ENCODE measurements around the gene ATP8A1. TPM values are rescaled to one million over a fixed set of nuclear protein-coding genes. Genes with fewer than 3 reads are reported as not detected.
"Not testable (repeated sequence)": the region's sequence is repeated elsewhere in the genome, so short reads cannot be mapped to it uniquely, and the experiment has no call there.

ATP8A1 gene
- total and polyA plus RNA-seq, 4 donors, result 39.0 to 247 (median 83.1) TPM

GRCh38 chr4:42377497-42377896 lies 279.4 kb downstream of the ATP8A1 start:
- no peaks in the 10 kb centered on the region for H3K4me1 ChIP-seq (ENCODE audit: control insufficient read depth, insufficient read depth, low read length)
- no peak for DNase-seq (ENCODE audit: low read depth in 4 of 6, low spot score in 6 of 6)
- no peak overlapping the region for H3K4me3 ChIP-seq (ENCODE audit: low read depth, low read length)
- no peaks in the 10 kb centered on the region for H3K36me3 ChIP-seq (ENCODE audit: control insufficient read depth, insufficient read depth, low read length)
- no peaks in the 10 kb centered on the region for H3K9me3 ChIP-seq (ENCODE audit: control insufficient read depth, insufficient read depth, low read length)
- H3K27me3 ChIP-seq (ENCODE audit: control insufficient read depth, insufficient read depth, low read length), result no peaks in the 10 kb centered on the region
- no peak overlapping the region for H3K27ac ChIP-seq (ENCODE audit: low read depth, low read length)
- WGBS (ENCODE audit: insufficient coverage), result no CpG with 5 or more reads among the region's 4 CpGs

- H3K27ac ChIP-seq (ENCODE audit: low read depth, low read length); H3K27me3 ChIP-seq (ENCODE audit: control insufficient read depth, insufficient read depth, low read length); H3K36me3 ChIP-seq (ENCODE audit: control insufficient read depth, insufficient read depth, low read length); H3K4me1 ChIP-seq (ENCODE audit: control insufficient read depth, insufficient read depth, low read length); H3K9me3 ChIP-seq (ENCODE audit: control insufficient read depth, insufficient read depth, low read length); DNase-seq (ENCODE audit: low read depth in 4 of 6, low spot score in 6 of 6); H3K4me3 ChIP-seq (ENCODE audit: low read depth, low read length): not testable (repeated sequence)
- 95% methylated on average over 4 of the region's 6 CpGs for WGBS (ENCODE audit: insufficient coverage)
Measured at GRCh38 chr4:42372303-42372702, 284.6 kb downstream of the ATP8A1 start.

- no CpG with 5 or more reads among the region's 2 CpGs for WGBS (ENCODE audit: insufficient coverage)
- H3K9me3 ChIP-seq (ENCODE audit: control insufficient read depth, insufficient read depth, low read length), result no peaks in the 10 kb centered on the region
- DNase-seq (ENCODE audit: low read depth in 4 of 6, low spot score in 6 of 6), result peak in 5 of 6 donors; percentile 13 to 91 (median 42)
- no peaks in the 10 kb centered on the region for H3K36me3 ChIP-seq (ENCODE audit: control insufficient read depth, insufficient read depth, low read length)
- H3K4me1 ChIP-seq (ENCODE audit: control insufficient read depth, insufficient read depth, low read length), result no peaks in the 10 kb centered on the region
- H3K4me3 ChIP-seq (ENCODE audit: low read depth, low read length), result no peak overlapping the region
- H3K27ac ChIP-seq (ENCODE audit: low read depth, low read length), result no peak overlapping the region
- H3K27me3 ChIP-seq (ENCODE audit: control insufficient read depth, insufficient read depth, low read length), result no peaks in the 10 kb centered on the region
Measured at GRCh38 chr4:42371305-42372252, 285.3 kb downstream of the ATP8A1 start.

GRCh38 chr4:42369489-42369888 lies 287.4 kb downstream of the ATP8A1 start:
- no peaks in the 10 kb centered on the region for H3K9me3 ChIP-seq (ENCODE audit: control insufficient read depth, insufficient read depth, low read length)
- H3K27me3 ChIP-seq (ENCODE audit: control insufficient read depth, insufficient read depth, low read length), result no peaks in the 10 kb centered on the region
- no peak overlapping the region for H3K4me3 ChIP-seq (ENCODE audit: low read depth, low read length)
- H3K27ac ChIP-seq (ENCODE audit: low read depth, low read length), result no peak overlapping the region
- no peak for DNase-seq (ENCODE audit: low read depth in 4 of 6, low spot score in 6 of 6)
- WGBS (ENCODE audit: insufficient coverage), result 96% methylated on average over 26 of the region's 27 CpGs
- no peaks in the 10 kb centered on the region for H3K4me1 ChIP-seq (ENCODE audit: control insufficient read depth, insufficient read depth, low read length)
- H3K36me3 ChIP-seq (ENCODE audit: control insufficient read depth, insufficient read depth, low read length), result no peaks in the 10 kb centered on the region

GRCh38 chr4:42366959-42367358 lies 289.9 kb downstream of the ATP8A1 start:
- H3K27me3 ChIP-seq (ENCODE audit: control insufficient read depth, insufficient read depth, low read length), result no peaks in the 10 kb centered on the region
- no peaks in the 10 kb centered on the region for H3K36me3 ChIP-seq (ENCODE audit: control insufficient read depth, insufficient read depth, low read length)
- H3K9me3 ChIP-seq (ENCODE audit: control insufficient read depth, insufficient read depth, low read length), result no peaks in the 10 kb centered on the region
- H3K4me3 ChIP-seq (ENCODE audit: low read depth, low read length), result no peak overlapping the region
- DNase-seq (ENCODE audit: low read depth in 4 of 6, low spot score in 6 of 6), result no peak
- no peak overlapping the region for H3K27ac ChIP-seq (ENCODE audit: low read depth, low read length)
- no CpG with 5 or more reads among the region's 1 CpG for WGBS (ENCODE audit: insufficient coverage)
- no peaks in the 10 kb centered on the region for H3K4me1 ChIP-seq (ENCODE audit: control insufficient read depth, insufficient read depth, low read length)

- H3K4me1 ChIP-seq (ENCODE audit: control insufficient read depth, insufficient read depth, low read length), result no peaks in the 10 kb centered on the region
- DNase-seq (ENCODE audit: low read depth in 4 of 6, low spot score in 6 of 6), result no peak
- H3K27me3 ChIP-seq (ENCODE audit: control insufficient read depth, insufficient read depth, low read length), result no peaks in the 10 kb centered on the region
Measured at GRCh38 chr4:42364266-42365053, 292.4 kb downstream of the ATP8A1 start.

GRCh38 chr4:42363614-42364013 lies 293.3 kb downstream of the ATP8A1 start:
- no CpG with 5 or more reads among the region's 3 CpGs for WGBS (ENCODE audit: insufficient coverage)
- Histone ChIP-seq H3K27ac (ENCODE audit: low read depth, low read length) (no peak overlapping the region), H3K4me1 (ENCODE audit: control insufficient read depth, insufficient read depth, low read length) (no peaks in the 10 kb centered on the region), H3K27me3 (ENCODE audit: control insufficient read depth, insufficient read depth, low read length) (no peaks in the 10 kb centered on the region), H3K9me3 (ENCODE audit: control insufficient read depth, insufficient read depth, low read length) (no peaks in the 10 kb centered on the region), H3K36me3 (ENCODE audit: control insufficient read depth, insufficient read depth, low read length) (no peaks in the 10 kb centered on the region), H3K4me3 (ENCODE audit: low read depth, low read length) (no peak overlapping the region)
- no peak for DNase-seq (ENCODE audit: low read depth in 4 of 6, low spot score in 6 of 6)

More at GRCh38 chr4:42364266-42365053, 292.4 kb downstream of the ATP8A1 start:
- H3K4me3 ChIP-seq (ENCODE audit: low read depth, low read length), result no peak overlapping the region
- no peaks in the 10 kb centered on the region for H3K36me3 ChIP-seq (ENCODE audit: control insufficient read depth, insufficient read depth, low read length)
- no peaks in the 10 kb centered on the region for H3K9me3 ChIP-seq (ENCODE audit: control insufficient read depth, insufficient read depth, low read length)
- no peak overlapping the region for H3K27ac ChIP-seq (ENCODE audit: low read depth, low read length)

GRCh38 chr4:42362591-42362990 lies 294.3 kb downstream of the ATP8A1 start:
- no CpG with 5 or more reads among the region's 3 CpGs for WGBS (ENCODE audit: insufficient coverage)
- DNase-seq (ENCODE audit: low read depth in 4 of 6, low spot score in 6 of 6), result no peak
- H3K36me3 ChIP-seq (ENCODE audit: control insufficient read depth, insufficient read depth, low read length), result no peaks in the 10 kb centered on the region
- no peak overlapping the region for H3K4me3 ChIP-seq (ENCODE audit: low read depth, low read length)
- no peaks in the 10 kb centered on the region for H3K4me1 ChIP-seq (ENCODE audit: control insufficient read depth, insufficient read depth, low read length)
- H3K9me3 ChIP-seq (ENCODE audit: control insufficient read depth, insufficient read depth, low read length), result no peaks in the 10 kb centered on the region
- H3K27ac ChIP-seq (ENCODE audit: low read depth, low read length), result no peak overlapping the region
- no peaks in the 10 kb centered on the region for H3K27me3 ChIP-seq (ENCODE audit: control insufficient read depth, insufficient read depth, low read length)

GRCh38 chr4:42361456-42361855 lies 295.4 kb downstream of the ATP8A1 start:
- Histone ChIP-seq H3K9me3 (ENCODE audit: control insufficient read depth, insufficient read depth, low read length) (no peaks in the 10 kb centered on the region), H3K4me1 (ENCODE audit: control insufficient read depth, insufficient read depth, low read length) (no peaks in the 10 kb centered on the region), H3K27ac (ENCODE audit: low read depth, low read length) (no peak overlapping the region), H3K36me3 (ENCODE audit: control insufficient read depth, insufficient read depth, low read length) (no peaks in the 10 kb centered on the region), H3K27me3 (ENCODE audit: control insufficient read depth, insufficient read depth, low read length) (no peaks in the 10 kb centered on the region), H3K4me3 (ENCODE audit: low read depth, low read length) (no peak overlapping the region)
- 78% methylated on average over 8 of the region's 8 CpGs for WGBS (ENCODE audit: insufficient coverage)
- no peak for DNase-seq (ENCODE audit: low read depth in 4 of 6, low spot score in 6 of 6)

Data from spinal cord (tissue), 10 donors.